ENCODE results near the gene CFAP299.

- no peak for TF ChIP-seq CTCF (IDR thresholded peaks at IDR 0.05; ENCODE audit: low read depth, low read length)
- TF ChIP-seq EZH2phosphoT487 (IDR thresholded peaks at IDR 0.05; ENCODE audit: low read depth): no peak
Observed at GRCh38 chr4:80927420-80927819, 591.9 kb downstream of the CFAP299 start.

All from OCI-LY3 (cell line).